HG03066 (cell line): ENCODE results near the gene PLCB2.

Experiments
- ATAC-seq: cut with Tn5 transposase; IDR thresholded peaks from one replicate; pipeline ENCODE4 v1.9.1; 2021; ENCODE audit warnings: low read depth; ENCODE audit not compliant: unreplicated experiment

PLCB2 gene

GRCh38 chr15:40252438-40253166, 55.1 kb downstream of the PLCB2 start:
- no peak for ATAC-seq

GRCh38 chr15:40252141-40252437, 55.6 kb downstream of the PLCB2 start:
- ATAC-seq: no peak

GRCh38 chr15:40251486-40252140, 56.1 kb downstream of the PLCB2 start:
- no peak for ATAC-seq

GRCh38 chr15:40250771-40251483, 56.8 kb downstream of the PLCB2 start:
- no peak for ATAC-seq

GRCh38 chr15:40250304-40250656, 57.5 kb downstream of the PLCB2 start:
- no peak for ATAC-seq

DNA sequence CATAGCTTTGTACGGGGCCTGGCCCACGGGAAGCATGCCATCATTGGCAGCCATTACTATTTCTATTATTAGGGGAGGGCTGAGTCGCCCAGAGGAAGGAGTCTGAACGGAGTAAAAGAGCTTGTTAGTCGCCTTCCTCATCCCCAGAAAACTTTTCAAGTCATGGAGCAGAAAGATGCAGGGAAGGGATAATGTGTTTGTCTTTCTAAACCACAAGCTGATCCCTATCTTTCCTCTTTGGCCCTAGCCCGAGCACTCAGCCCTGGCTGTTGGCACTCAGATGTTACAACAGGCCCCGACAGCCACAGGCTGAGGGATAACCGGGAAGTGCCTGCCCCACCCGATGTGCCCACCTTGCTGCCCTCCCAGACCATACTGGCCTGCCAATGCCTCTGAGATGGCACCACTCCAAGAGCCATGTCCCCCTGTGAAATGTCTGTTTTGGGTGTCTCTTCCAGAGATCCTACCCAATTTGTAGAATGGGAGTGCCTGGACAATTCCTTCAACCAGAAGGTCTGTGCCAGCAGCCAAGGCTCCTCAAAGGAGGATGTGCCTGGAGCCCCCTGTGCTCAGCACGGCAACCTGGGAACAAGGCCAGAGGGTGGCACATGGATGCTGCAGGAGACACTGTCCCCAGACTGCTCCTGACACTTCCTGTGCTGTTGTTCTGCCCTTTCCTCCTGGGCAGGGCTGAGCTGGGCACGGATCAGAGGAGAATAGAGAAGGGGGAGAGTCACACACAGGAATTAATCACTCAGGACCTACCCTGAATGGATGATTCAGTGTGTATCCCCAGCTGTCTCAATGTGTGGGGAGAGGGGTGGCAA, 58.0 kb downstream of the PLCB2 start:
- ATAC-seq: no peak

DNA sequence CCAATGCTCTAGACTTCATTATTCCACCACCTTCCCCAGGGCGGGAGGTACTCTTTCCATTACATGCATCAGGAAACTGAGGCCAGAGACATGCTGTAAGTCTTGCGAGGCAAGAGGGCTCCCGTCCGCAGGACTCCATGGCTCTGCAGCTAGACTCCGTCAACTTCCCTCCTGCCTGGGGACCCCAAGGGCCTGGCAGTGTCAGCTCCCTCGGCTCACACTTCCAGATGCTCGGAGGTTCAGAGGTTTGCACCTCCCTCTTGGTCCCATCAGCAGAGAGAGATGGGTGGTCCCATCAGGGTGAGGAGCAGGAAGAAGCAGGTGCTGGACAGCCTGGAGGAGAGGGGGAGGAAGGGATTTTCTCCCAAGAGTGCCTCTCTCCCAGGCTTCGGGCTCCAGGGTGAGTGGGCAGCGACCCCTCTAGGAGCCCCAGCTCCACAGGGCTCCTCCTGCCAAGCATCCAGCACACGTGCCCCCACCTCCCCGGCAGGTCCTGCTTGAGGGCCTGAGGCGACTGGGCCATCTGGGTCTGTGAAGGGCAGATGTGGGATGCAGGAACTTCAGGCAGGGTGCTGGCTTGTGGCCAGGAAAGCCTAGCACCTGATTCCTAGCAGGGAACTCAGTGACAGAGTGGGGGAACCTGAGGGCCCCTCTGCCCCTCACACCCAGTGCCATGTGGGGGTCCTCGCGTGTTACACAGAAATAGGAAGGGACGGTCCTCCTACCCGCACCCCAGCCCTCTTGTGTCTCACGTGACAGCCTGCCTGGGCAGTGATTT, 59.5 kb downstream of the PLCB2 start:
- no peak for ATAC-seq

- ATAC-seq: no peak
Measured at GRCh38 chr15:40247406-40247971, 60.2 kb downstream of the PLCB2 start.

GRCh38 chr15:40246496-40247280, 61.0 kb downstream of the PLCB2 start:
- ATAC-seq: no peak

GRCh38 chr15:40245666-40246450, 61.9 kb downstream of the PLCB2 start:
- no peak for ATAC-seq

DNA sequence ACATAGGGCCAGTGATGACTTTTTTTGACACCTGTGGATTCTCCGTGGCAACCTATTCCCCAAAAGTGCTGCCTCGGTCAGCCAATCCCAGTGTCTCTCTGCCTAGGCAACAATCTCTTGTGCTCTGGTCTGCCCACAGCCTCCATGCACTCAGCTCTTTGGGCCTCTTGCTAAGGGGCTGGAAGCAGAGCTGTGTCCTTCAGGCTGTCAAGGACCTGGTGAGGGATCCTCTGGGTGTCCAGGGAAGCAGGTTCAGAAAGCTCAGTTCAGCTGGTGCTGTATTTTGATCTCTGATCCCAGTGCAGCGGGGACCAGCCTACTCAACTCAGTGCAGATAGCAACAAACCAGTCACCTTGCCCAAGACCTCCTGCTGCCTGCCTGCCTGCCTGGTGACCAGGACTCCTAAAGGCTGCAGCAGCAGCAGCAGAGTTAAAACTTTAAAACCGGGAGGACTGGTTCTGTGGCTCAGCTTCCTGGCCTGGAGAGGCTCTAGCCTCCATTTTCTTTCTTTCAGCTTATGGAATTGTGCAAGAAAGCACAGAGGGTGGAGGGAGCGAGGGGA, 62.7 kb downstream of the PLCB2 start:
- no peak for ATAC-seq

GRCh38 chr15:40243126-40243810, 64.5 kb downstream of the PLCB2 start:
- no peak for ATAC-seq

GRCh38 chr15:40242601-40243000, 65.1 kb downstream of the PLCB2 start:
- ATAC-seq: no peak

- no peak for ATAC-seq
Measured at GRCh38 chr15:40242213-40242599, 65.5 kb downstream of the PLCB2 start.

DNA sequence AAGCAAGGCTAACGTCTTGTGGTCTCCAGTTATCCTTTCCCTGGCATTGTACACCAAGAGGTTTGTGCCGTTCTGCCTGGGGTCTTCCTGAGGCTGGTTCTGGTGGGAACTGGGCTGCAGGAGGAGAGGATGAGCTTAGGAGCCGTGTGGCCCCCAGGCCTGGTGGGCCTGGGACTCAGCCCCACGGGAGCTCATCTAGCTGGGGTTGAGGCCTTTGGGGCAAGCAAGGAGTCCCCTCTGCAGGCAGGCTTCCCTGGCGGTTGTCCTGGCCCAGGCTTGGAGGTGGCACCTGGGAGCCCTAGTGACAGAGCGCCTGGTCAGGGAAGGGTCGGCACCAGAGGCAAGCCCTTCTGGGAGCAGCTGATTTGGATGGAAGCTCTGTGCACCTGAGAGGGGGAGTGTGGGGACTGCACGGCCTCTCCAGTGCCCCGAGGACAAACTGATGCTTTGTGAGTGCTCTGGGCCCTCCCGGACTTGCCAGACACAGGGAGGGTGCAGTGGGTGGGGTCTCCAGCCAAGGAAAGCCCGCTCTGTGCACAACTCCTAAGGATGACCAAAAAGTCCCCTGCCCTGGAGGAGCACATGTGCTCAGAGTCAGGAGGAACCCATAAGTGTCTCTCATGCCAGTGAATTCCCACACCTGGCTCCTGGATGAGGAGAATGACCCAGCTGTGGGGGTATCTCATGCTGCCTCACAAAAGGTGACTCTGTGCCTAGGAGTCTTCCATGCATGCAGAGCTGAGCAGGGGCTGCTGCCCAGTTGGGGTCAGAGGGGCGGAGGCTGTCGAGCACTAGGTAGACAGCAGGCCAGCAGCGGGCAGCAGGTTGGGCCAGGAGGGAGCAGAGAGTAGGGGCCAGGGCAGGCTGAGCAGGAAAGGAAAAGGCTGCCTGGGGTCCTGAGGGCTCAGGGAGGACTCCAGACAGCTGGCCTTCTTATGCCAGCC, 66.2 kb downstream of the PLCB2 start:
- no peak for ATAC-seq

DNA sequence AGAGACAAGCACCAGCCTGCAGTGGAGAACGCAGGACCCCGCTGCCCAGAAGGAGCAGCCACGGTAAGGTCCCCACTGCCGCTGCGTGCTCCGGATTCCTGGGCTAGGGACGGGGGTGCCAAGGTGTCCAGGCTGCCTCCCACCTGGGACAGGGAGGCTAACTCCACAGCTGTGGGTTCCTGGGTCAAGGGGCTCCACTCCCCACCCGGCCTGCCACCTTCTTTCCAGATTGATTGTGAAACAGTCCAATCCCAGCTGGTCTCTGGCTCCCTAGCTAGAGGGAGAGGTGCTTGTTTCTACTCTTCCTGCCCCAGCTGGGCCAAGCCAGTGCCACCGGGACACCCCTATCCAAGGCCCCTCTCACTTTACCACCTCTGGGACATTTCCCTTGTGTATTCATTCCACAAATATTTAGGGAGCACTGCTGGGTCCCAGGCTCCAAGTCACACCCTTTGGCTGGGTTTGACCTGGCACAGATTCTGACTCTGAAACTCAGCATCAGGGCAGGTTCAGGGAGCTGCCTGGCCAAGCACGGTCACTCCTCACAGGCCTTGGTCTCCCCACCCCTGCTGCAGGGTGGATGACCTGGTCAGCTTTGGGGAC, 67.0 kb downstream of the PLCB2 start:
- ATAC-seq: no peak
